ENCODE measurements around the gene CEACAM1.
"Not testable (repeated sequence)": the region's sequence is repeated elsewhere in the genome, so short reads cannot be mapped to it uniquely, and the experiment has no call there.

Gene CEACAM1

GRCh38 chr19:42477933-42478332 is 50.3 kb downstream of the CEACAM1 start:
- no peak for DNase-seq (ENCODE audit: extremely low read depth in 1 of 2, low read depth in 1 of 2)

GRCh38 chr19:42477117-42477516 is 51.2 kb downstream of the CEACAM1 start:
- DNase-seq (ENCODE audit: extremely low read depth in 1 of 2, low read depth in 1 of 2), result no peak

GRCh38 chr19:42475366-42475765 is 52.9 kb downstream of the CEACAM1 start:
- DNase-seq (ENCODE audit: extremely low read depth in 1 of 2, low read depth in 1 of 2), result no peak

GRCh38 chr19:42474743-42475142 is 53.5 kb downstream of the CEACAM1 start:
- DNase-seq (ENCODE audit: extremely low read depth in 1 of 2, low read depth in 1 of 2), result no peak

GRCh38 chr19:42473686-42474085 is 54.6 kb downstream of the CEACAM1 start:
- DNase-seq (ENCODE audit: extremely low read depth in 1 of 2, low read depth in 1 of 2), result no peak

- DNase-seq (ENCODE audit: extremely low read depth in 1 of 2, low read depth in 1 of 2), result no peak
Measured at GRCh38 chr19:42472402-42473147, 55.7 kb downstream of the CEACAM1 start.

GRCh38 chr19:42471554-42472249 is 56.6 kb downstream of the CEACAM1 start:
- DNase-seq (ENCODE audit: extremely low read depth in 1 of 2, low read depth in 1 of 2), result no peak

GRCh38 chr19:42469311-42470235 is 58.7 kb downstream of the CEACAM1 start:
- DNase-seq (ENCODE audit: extremely low read depth in 1 of 2, low read depth in 1 of 2), result no peak

- DNase-seq (ENCODE audit: extremely low read depth in 1 of 2, low read depth in 1 of 2), result no peak
Measured at GRCh38 chr19:42468273-42468796, 59.9 kb downstream of the CEACAM1 start.

- DNase-seq (ENCODE audit: extremely low read depth in 1 of 2, low read depth in 1 of 2), result no peak
Measured at GRCh38 chr19:42467183-42467760, 61.0 kb downstream of the CEACAM1 start.

GRCh38 chr19:42466521-42467182 is 61.6 kb downstream of the CEACAM1 start:
- no peak for DNase-seq (ENCODE audit: extremely low read depth in 1 of 2, low read depth in 1 of 2)

GRCh38 chr19:42465827-42466280 is 62.4 kb downstream of the CEACAM1 start:
- no peak for DNase-seq (ENCODE audit: extremely low read depth in 1 of 2, low read depth in 1 of 2)

GRCh38 chr19:42461700-42462324 is 66.5 kb downstream of the CEACAM1 start:
- DNase-seq (ENCODE audit: extremely low read depth in 1 of 2, low read depth in 1 of 2), result no peak

- not testable (repeated sequence) for DNase-seq (ENCODE audit: extremely low read depth in 1 of 2, low read depth in 1 of 2)
Measured at GRCh38 chr19:42461231-42461630, 67.0 kb downstream of the CEACAM1 start.

GRCh38 chr19:42459926-42460325 is 68.4 kb downstream of the CEACAM1 start:
- no peak for DNase-seq (ENCODE audit: extremely low read depth in 1 of 2, low read depth in 1 of 2)
